ENCODE results near the gene KRT13.

Gene KRT13

GRCh38 chr17:41504246-41504977 lies 1.0 kb downstream of the KRT13 start:
- Histone ChIP-seq H3K79me2 (ENCODE audit: insufficient read depth, low read depth) (no peaks in the 10 kb centered on the region), H3K4me3 (IDR thresholded peaks at IDR 0.05; ENCODE audit: insufficient read depth, low read depth, low read length) (no peak overlapping the region), H3K4me2 (no peak overlapping the region), H3K36me3 (ENCODE audit: insufficient read depth) (no peaks in the 10 kb centered on the region), H3K4me1 (ENCODE audit: low read depth, poor library complexity, severe bottlenecking) (no peaks in the 10 kb centered on the region), H4K20me1 (ENCODE audit: insufficient read depth) (no peaks in the 10 kb centered on the region), H2AFZ (ENCODE audit: low read depth) (no peak overlapping the region), H3K27me3 (ENCODE audit: insufficient read depth, low read depth) (peaks cover 3% of the 10 kb centered on the region; the same call in 1 of the 2 replicates), H3K9ac (no peak overlapping the region), H3K27ac (no peak overlapping the region)
- TF ChIP-seq, protein P1, sequence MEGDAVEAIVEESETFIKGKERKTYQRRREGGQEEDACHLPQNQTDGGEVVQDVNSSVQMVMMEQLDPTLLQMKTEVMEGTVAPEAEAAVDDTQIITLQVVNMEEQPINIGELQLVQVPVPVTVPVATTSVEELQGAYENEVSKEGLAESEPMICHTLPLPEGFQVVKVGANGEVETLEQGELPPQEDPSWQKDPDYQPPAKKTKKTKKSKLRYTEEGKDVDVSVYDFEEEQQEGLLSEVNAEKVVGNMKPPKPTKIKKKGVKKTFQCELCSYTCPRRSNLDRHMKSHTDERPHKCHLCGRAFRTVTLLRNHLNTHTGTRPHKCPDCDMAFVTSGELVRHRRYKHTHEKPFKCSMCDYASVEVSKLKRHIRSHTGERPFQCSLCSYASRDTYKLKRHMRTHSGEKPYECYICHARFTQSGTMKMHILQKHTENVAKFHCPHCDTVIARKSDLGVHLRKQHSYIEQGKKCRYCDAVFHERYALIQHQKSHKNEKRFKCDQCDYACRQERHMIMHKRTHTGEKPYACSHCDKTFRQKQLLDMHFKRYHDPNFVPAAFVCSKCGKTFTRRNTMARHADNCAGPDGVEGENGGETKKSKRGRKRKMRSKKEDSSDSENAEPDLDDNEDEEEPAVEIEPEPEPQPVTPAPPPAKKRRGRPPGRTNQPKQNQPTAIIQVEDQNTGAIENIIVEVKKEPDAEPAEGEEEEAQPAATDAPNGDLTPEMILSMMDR (conservative IDR thresholded peaks at IDR 0.05; ENCODE audit: low read depth, low read length): no peak

DNA sequence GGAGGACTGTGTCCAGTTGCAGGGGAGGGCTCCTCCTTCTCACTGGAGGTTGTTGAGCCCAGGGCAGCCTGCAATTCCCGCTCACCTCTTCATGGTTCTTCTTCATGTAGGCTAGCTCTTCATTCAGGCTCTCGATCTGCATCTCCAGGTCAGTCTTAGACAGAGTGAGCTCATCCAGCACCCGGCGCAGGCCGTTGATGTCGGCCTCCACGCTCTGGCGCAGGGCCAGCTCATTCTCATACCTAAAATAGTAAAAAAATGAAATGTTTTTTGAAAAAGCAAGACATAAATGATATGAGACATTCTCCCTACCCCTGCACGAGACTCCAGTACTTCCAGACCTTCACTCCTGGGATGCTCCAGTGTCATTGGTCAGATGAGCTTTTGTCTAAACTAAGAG lies 2.2 kb downstream of the KRT13 start:
- H3K36me3 ChIP-seq (ENCODE audit: insufficient read depth): no peaks in the 10 kb centered on the region
- no peak overlapping the region for H3K4me2 ChIP-seq
- TF ChIP-seq, protein P1 (conservative IDR thresholded peaks at IDR 0.05; ENCODE audit: low read depth, low read length): no peak
- no peaks in the 10 kb centered on the region for H3K4me1 ChIP-seq (ENCODE audit: low read depth, poor library complexity, severe bottlenecking)
- peaks cover 5% of the 10 kb centered on the region; the same call in 1 of the 2 replicates for H3K27me3 ChIP-seq (ENCODE audit: insufficient read depth, low read depth)
- no peak overlapping the region for H3K4me3 ChIP-seq (IDR thresholded peaks at IDR 0.05; ENCODE audit: insufficient read depth, low read depth, low read length)
- H3K79me2 ChIP-seq (ENCODE audit: insufficient read depth, low read depth): no peaks in the 10 kb centered on the region
- H3K27ac ChIP-seq: no peak overlapping the region
- no peak overlapping the region for H2AFZ ChIP-seq (ENCODE audit: low read depth)
- no peak overlapping the region for H3K9ac ChIP-seq
- H4K20me1 ChIP-seq (ENCODE audit: insufficient read depth): no peaks in the 10 kb centered on the region

- H3K36me3 ChIP-seq (ENCODE audit: insufficient read depth): no peaks in the 10 kb centered on the region
- no peaks in the 10 kb centered on the region for H3K4me1 ChIP-seq (ENCODE audit: low read depth, poor library complexity, severe bottlenecking)
- no peak overlapping the region for H3K27ac ChIP-seq
- no peak overlapping the region for H3K4me3 ChIP-seq (IDR thresholded peaks at IDR 0.05; ENCODE audit: insufficient read depth, low read depth, low read length)
- no peaks in the 10 kb centered on the region for H3K79me2 ChIP-seq (ENCODE audit: insufficient read depth, low read depth)
- peaks cover 5% of the 10 kb centered on the region; the same call in 1 of the 2 replicates for H3K27me3 ChIP-seq (ENCODE audit: insufficient read depth, low read depth)
- TF ChIP-seq, protein P1 (conservative IDR thresholded peaks at IDR 0.05; ENCODE audit: low read depth, low read length): no peak
- no peaks in the 10 kb centered on the region for H4K20me1 ChIP-seq (ENCODE audit: insufficient read depth)
- no peak overlapping the region for H3K4me2 ChIP-seq
- H2AFZ ChIP-seq (ENCODE audit: low read depth): no peak overlapping the region
- H3K9ac ChIP-seq: no peak overlapping the region
Observed at GRCh38 chr17:41500131-41500911, 5.1 kb downstream of the KRT13 start.

DNA sequence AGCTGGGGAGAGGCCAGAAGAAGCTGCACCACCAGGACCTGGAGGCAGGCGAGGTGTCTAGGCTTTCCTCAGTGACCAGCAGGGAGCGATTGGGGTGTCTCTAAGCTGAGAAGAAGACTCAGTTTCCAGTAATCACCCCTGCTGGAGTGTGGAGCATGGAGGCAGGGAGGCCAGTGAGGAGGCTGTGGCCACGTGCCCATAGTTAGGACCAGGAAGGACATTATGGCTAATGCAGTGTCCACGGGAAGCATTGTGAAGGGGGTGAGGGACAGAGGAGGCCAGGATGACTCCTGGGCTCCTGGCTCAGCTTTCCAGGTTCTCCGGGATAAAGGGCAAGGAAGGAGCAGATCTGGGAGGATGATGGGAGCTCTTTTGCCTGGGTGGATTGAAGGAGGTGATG lies 5.7 kb downstream of the KRT13 start:
- H3K4me2 ChIP-seq: no peak overlapping the region
- no peak overlapping the region for H2AFZ ChIP-seq (ENCODE audit: low read depth)
- no peaks in the 10 kb centered on the region for H3K36me3 ChIP-seq (ENCODE audit: insufficient read depth)
- H3K4me1 ChIP-seq (ENCODE audit: low read depth, poor library complexity, severe bottlenecking): no peaks in the 10 kb centered on the region
- H4K20me1 ChIP-seq (ENCODE audit: insufficient read depth): no peaks in the 10 kb centered on the region
- peaks cover 5% of the 10 kb centered on the region; the same call in 1 of the 2 replicates for H3K27me3 ChIP-seq (ENCODE audit: insufficient read depth, low read depth)
- no peak overlapping the region for H3K27ac ChIP-seq
- no peak overlapping the region for H3K4me3 ChIP-seq (IDR thresholded peaks at IDR 0.05; ENCODE audit: insufficient read depth, low read depth, low read length)
- H3K9ac ChIP-seq: no peak overlapping the region
- TF ChIP-seq, protein P1 (conservative IDR thresholded peaks at IDR 0.05; ENCODE audit: low read depth, low read length): no peak
- no peaks in the 10 kb centered on the region for H3K79me2 ChIP-seq (ENCODE audit: insufficient read depth, low read depth)
